ENCODE measurements around the gene PAGE5. TPM values are rescaled to one million over a fixed set of nuclear protein-coding genes. Genes with fewer than 3 reads are reported as not detected.

PAGE5 gene
- total RNA-seq (not detected), polyA plus RNA-seq (under 1 TPM; 0.24 to 0.65 TPM)

GRCh38 chrX:55220119-55220794, at the start of gene PAGE5:
TSS of gene PAGE5 (plus strand) at chrX:55220346. CDS start at chrX:55221383, 1,037 bp downstream.
- H3K4me3 ChIP-seq (ENCODE audit: low read depth in 1 of 3, low read length in 3 of 3): no peak within 1 kb of the TSS
- TF ChIP-seq HNF4G (IDR thresholded peaks at IDR 0.05) (no peak), ATF3 (IDR thresholded peaks at IDR 0.05) (no peak), TAF1 (conservative IDR thresholded peaks at IDR 0.05) (no peak), FOXA1 (IDR thresholded peaks at IDR 0.05) (no peak), RXRA (IDR thresholded peaks at IDR 0.05) (no peak), ZBTB33 (IDR thresholded peaks at IDR 0.05) (no peak), MAX (IDR thresholded peaks at IDR 0.05) (no peak), JUND (IDR thresholded peaks at IDR 0.05) (no peak), HNF4A (conservative IDR thresholded peaks at IDR 0.05) (no peak), RAD21 (IDR thresholded peaks at IDR 0.05) (no peak)
- H3K27me3 ChIP-seq (ENCODE audit: control insufficient read depth in 4 of 4, insufficient read depth in 4 of 4, low read length in 3 of 4): no peaks in the 10 kb centered on the region
- no peak within 1 kb of the TSS for H3K27ac ChIP-seq (ENCODE audit: low read depth in 1 of 2, low read length in 2 of 2)
- WGBS: 91% methylated on average over 30 of the region's 30 CpGs
- no peaks in the 10 kb centered on the region for H3K36me3 ChIP-seq (ENCODE audit: control insufficient read depth in 4 of 4, insufficient read depth in 3 of 4, low read depth in 1 of 4, low read length in 3 of 4)
- no peaks in the 10 kb centered on the region for H3K9me3 ChIP-seq (ENCODE audit: control insufficient read depth in 4 of 4, low read length in 3 of 4)
- H3K9ac ChIP-seq (ENCODE audit: low read depth in 1 of 2, low read length in 2 of 2): no peak within 1 kb of the TSS
- no peaks in the 10 kb centered on the region for H3K4me1 ChIP-seq (ENCODE audit: control insufficient read depth in 4 of 4, insufficient read depth in 4 of 4, low read length in 3 of 4)
- DNase-seq (ENCODE audit: low spot score): no peak

- no peak overlapping the region for H3K27ac ChIP-seq (ENCODE audit: low read depth in 1 of 2, low read length in 2 of 2)
- no peak overlapping the region for H3K9ac ChIP-seq (ENCODE audit: low read depth in 1 of 2, low read length in 2 of 2)
- TF ChIP-seq RAD21 (IDR thresholded peaks at IDR 0.05) (no peak), EGR1 (IDR thresholded peaks at IDR 0.05; ENCODE audit: low read depth in 2 of 2) (no peak), REST (IDR thresholded peaks at IDR 0.05) (no peak), JUND (IDR thresholded peaks at IDR 0.05) (no peak), NR2F2 (IDR thresholded peaks at IDR 0.05) (no peak)
- no peak for DNase-seq (ENCODE audit: low spot score)
- no peaks in the 10 kb centered on the region for H3K4me1 ChIP-seq (ENCODE audit: control insufficient read depth in 4 of 4, insufficient read depth in 4 of 4, low read length in 3 of 4)
- no peaks in the 10 kb centered on the region for H3K36me3 ChIP-seq (ENCODE audit: control insufficient read depth in 4 of 4, insufficient read depth in 3 of 4, low read depth in 1 of 4, low read length in 3 of 4)
- H3K4me3 ChIP-seq (ENCODE audit: low read depth in 1 of 3, low read length in 3 of 3): no peak overlapping the region
- no peaks in the 10 kb centered on the region for H3K9me3 ChIP-seq (ENCODE audit: control insufficient read depth in 4 of 4, low read length in 3 of 4)
- 91% methylated on average over 2 of the region's 2 CpGs for WGBS
- H3K27me3 ChIP-seq (ENCODE audit: control insufficient read depth in 4 of 4, insufficient read depth in 4 of 4, low read length in 3 of 4): no peaks in the 10 kb centered on the region
Measured at GRCh38 chrX:55187281-55187680, 32.9 kb upstream of the PAGE5 start.

Data from liver (tissue), 9 donors.